ENCODE measurements around the gene SRGAP3.

SRGAP3 gene

GRCh38 chr3:9230596-9230995 is 18.9 kb downstream of the SRGAP3 start:
- Histone ChIP-seq H3K27me3 (ENCODE audit: control insufficient read depth in 2 of 2, insufficient read depth in 2 of 2, low read length in 2 of 2) (no peaks in the 10 kb centered on the region), H3K4me1 (ENCODE audit: control insufficient read depth in 2 of 2, insufficient read depth in 2 of 2, low read length in 2 of 2) (no peaks in the 10 kb centered on the region), H3K4me3 (ENCODE audit: low read length in 2 of 2) (no peak overlapping the region), H3K36me3 (ENCODE audit: control insufficient read depth in 2 of 2, insufficient read depth in 2 of 2, low read length in 2 of 2) (no peaks in the 10 kb centered on the region), H3K27ac (ENCODE audit: low read depth in 2 of 2, low read length in 2 of 2) (no peak overlapping the region), H3K9me3 (ENCODE audit: control insufficient read depth in 2 of 2, low read length in 2 of 2) (no peaks in the 10 kb centered on the region), H3K9ac (ENCODE audit: low read depth in 1 of 2, low read length in 2 of 2) (no peak overlapping the region)

DNA sequence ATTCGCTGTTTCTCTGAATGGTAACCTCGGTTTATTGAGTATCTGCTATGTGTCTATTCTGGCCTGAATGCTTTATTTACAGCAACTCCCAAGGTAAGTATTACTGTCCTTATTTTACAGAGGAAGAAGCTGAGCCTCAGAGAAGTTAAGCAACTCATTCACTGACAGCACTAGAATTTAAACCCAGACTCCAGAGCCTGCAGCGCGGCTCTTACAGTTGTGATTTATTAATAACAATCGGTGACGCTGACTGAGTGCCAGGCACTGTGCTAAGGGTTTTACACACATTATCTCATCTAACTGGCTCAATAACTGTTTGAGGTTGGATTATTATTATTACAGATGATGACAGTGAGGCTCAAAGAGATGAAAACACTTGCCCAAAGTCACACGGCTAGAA is 19.6 kb downstream of the SRGAP3 start:
- Histone ChIP-seq H3K4me1 (ENCODE audit: control insufficient read depth in 2 of 2, insufficient read depth in 2 of 2, low read length in 2 of 2) (no peaks in the 10 kb centered on the region), H3K27ac (ENCODE audit: low read depth in 2 of 2, low read length in 2 of 2) (no peak overlapping the region), H3K9me3 (ENCODE audit: control insufficient read depth in 2 of 2, low read length in 2 of 2) (no peaks in the 10 kb centered on the region), H3K4me3 (ENCODE audit: low read length in 2 of 2) (no peak overlapping the region), H3K36me3 (ENCODE audit: control insufficient read depth in 2 of 2, insufficient read depth in 2 of 2, low read length in 2 of 2) (no peaks in the 10 kb centered on the region), H3K9ac (ENCODE audit: low read depth in 1 of 2, low read length in 2 of 2) (no peak overlapping the region), H3K27me3 (ENCODE audit: control insufficient read depth in 2 of 2, insufficient read depth in 2 of 2, low read length in 2 of 2) (no peaks in the 10 kb centered on the region)

DNA sequence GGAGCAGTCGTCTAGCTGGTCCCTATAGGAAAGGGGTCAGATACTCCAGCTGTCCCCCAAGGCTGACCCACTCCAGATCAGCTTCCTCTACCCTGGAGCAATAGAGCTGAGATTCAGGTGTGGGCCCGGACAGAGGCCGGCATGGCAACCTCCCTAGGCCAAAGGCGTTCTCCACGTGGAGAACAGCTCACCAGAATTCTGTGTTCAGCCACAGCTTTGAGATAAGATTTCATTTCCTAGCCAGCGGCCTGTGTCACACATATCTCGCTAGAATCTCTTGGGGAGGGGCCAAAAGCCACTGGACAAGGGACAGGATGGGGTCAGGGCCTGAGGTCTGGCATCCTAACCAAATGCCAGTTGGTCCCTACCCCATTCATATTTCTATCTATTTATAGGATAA is 20.1 kb downstream of the SRGAP3 start:
- no peak overlapping the region for H3K9ac ChIP-seq (ENCODE audit: low read depth in 1 of 2, low read length in 2 of 2)

DNA sequence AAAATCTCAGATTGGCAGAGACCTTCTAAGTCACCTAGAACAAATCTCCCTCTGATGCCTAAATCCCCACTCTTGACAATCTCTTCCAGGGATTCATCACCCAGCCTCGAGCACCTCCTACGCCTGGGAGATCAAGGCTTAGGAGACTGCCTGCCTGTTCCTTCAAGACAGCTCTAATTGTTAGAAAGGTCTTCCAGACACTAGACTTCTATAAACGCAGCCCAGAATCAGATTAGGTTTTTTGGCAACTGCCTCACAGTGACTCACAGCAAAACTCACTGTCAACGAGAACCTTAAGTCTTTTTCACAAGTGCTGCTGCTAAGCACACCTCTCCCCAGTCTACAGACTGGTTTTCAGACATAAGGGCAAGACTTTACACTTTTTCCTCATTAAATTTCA is 23.1 kb downstream of the SRGAP3 start:
- Histone ChIP-seq H3K9me3 (ENCODE audit: control insufficient read depth in 2 of 2, low read length in 2 of 2) (no peaks in the 10 kb centered on the region), H3K4me1 (ENCODE audit: control insufficient read depth in 2 of 2, insufficient read depth in 2 of 2, low read length in 2 of 2) (no peaks in the 10 kb centered on the region), H3K4me3 (ENCODE audit: low read length in 2 of 2) (no peak overlapping the region), H3K9ac (ENCODE audit: low read depth in 1 of 2, low read length in 2 of 2) (no peak overlapping the region), H3K27me3 (ENCODE audit: control insufficient read depth in 2 of 2, insufficient read depth in 2 of 2, low read length in 2 of 2) (no peaks in the 10 kb centered on the region), H3K36me3 (ENCODE audit: control insufficient read depth in 2 of 2, insufficient read depth in 2 of 2, low read length in 2 of 2) (no peaks in the 10 kb centered on the region), H3K27ac (ENCODE audit: low read depth in 2 of 2, low read length in 2 of 2) (no peak overlapping the region)

More for the DNA sequence above, 20.1 kb downstream of the SRGAP3 start:
- Histone ChIP-seq H3K4me1 (ENCODE audit: control insufficient read depth in 2 of 2, insufficient read depth in 2 of 2, low read length in 2 of 2) (no peaks in the 10 kb centered on the region), H3K27ac (ENCODE audit: low read depth in 2 of 2, low read length in 2 of 2) (no peak overlapping the region), H3K9me3 (ENCODE audit: control insufficient read depth in 2 of 2, low read length in 2 of 2) (no peaks in the 10 kb centered on the region), H3K4me3 (ENCODE audit: low read length in 2 of 2) (no peak overlapping the region), H3K36me3 (ENCODE audit: control insufficient read depth in 2 of 2, insufficient read depth in 2 of 2, low read length in 2 of 2) (no peaks in the 10 kb centered on the region), H3K27me3 (ENCODE audit: control insufficient read depth in 2 of 2, insufficient read depth in 2 of 2, low read length in 2 of 2) (no peaks in the 10 kb centered on the region)

DNA sequence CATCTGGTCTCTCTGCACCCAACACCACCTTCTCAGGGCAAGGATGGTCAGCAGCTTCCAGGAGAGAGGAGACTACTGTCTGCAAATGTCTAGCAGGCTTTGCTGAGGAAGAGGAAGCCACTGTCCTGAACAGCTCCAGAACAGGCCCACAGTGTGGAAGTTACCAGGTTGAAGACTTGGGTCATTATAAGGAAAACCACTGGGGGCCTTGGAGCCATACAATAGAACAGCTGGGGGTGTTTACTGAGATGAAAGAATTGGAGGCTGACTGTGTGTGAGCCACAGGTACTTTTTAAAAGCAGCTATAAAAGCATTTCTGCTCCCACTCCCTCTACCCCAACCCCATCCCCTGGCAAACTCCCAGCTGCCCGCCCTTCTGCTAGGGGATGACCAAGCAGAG is 24.2 kb downstream of the SRGAP3 start:
- no peak overlapping the region for H3K27ac ChIP-seq (ENCODE audit: low read depth in 2 of 2, low read length in 2 of 2)
- H3K36me3 ChIP-seq (ENCODE audit: control insufficient read depth in 2 of 2, insufficient read depth in 2 of 2, low read length in 2 of 2) = no peaks in the 10 kb centered on the region
- H3K4me3 ChIP-seq (ENCODE audit: low read length in 2 of 2) = no peak overlapping the region

DNA sequence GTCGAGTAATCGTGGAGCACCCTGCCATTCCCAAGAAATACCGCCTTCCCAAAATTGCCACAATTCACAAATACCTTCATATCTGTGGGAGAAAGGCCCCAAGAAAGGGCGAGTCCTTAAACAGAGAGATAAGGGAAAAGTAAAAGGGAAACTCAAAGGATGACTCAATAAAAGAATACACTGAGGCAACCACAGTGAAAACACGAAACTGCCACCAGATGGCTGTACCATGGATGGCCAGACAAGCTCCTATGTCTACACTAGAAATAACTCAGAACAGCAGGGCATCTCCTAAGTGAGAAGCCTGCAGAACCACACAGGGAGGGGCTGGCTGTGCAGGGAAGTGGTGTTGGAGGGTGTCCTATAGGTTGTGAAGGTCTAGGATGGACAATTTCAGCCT is 25.0 kb downstream of the SRGAP3 start:
- H3K4me1 ChIP-seq (ENCODE audit: control insufficient read depth in 2 of 2, insufficient read depth in 2 of 2, low read length in 2 of 2) = no peaks in the 10 kb centered on the region
- H3K9me3 ChIP-seq (ENCODE audit: control insufficient read depth in 2 of 2, low read length in 2 of 2) = no peaks in the 10 kb centered on the region
- no peaks in the 10 kb centered on the region for H3K36me3 ChIP-seq (ENCODE audit: control insufficient read depth in 2 of 2, insufficient read depth in 2 of 2, low read length in 2 of 2)
- no peak overlapping the region for H3K4me3 ChIP-seq (ENCODE audit: low read length in 2 of 2)
- H3K27me3 ChIP-seq (ENCODE audit: control insufficient read depth in 2 of 2, insufficient read depth in 2 of 2, low read length in 2 of 2) = no peaks in the 10 kb centered on the region
- no peak overlapping the region for H3K27ac ChIP-seq (ENCODE audit: low read depth in 2 of 2, low read length in 2 of 2)
- no peak overlapping the region for H3K9ac ChIP-seq (ENCODE audit: low read depth in 1 of 2, low read length in 2 of 2)

More for the DNA sequence above, 24.2 kb downstream of the SRGAP3 start:
- Histone ChIP-seq H3K27me3 (ENCODE audit: control insufficient read depth in 2 of 2, insufficient read depth in 2 of 2, low read length in 2 of 2) (no peaks in the 10 kb centered on the region), H3K9ac (ENCODE audit: low read depth in 1 of 2, low read length in 2 of 2) (no peak overlapping the region), H3K4me1 (ENCODE audit: control insufficient read depth in 2 of 2, insufficient read depth in 2 of 2, low read length in 2 of 2) (no peaks in the 10 kb centered on the region), H3K9me3 (ENCODE audit: control insufficient read depth in 2 of 2, low read length in 2 of 2) (no peaks in the 10 kb centered on the region)

GRCh38 chr3:9223672-9224071 is 25.8 kb downstream of the SRGAP3 start:
- Histone ChIP-seq H3K27me3 (ENCODE audit: control insufficient read depth in 2 of 2, insufficient read depth in 2 of 2, low read length in 2 of 2) (no peaks in the 10 kb centered on the region), H3K4me1 (ENCODE audit: control insufficient read depth in 2 of 2, insufficient read depth in 2 of 2, low read length in 2 of 2) (no peaks in the 10 kb centered on the region), H3K9ac (ENCODE audit: low read depth in 1 of 2, low read length in 2 of 2) (no peak overlapping the region), H3K36me3 (ENCODE audit: control insufficient read depth in 2 of 2, insufficient read depth in 2 of 2, low read length in 2 of 2) (no peaks in the 10 kb centered on the region), H3K4me3 (ENCODE audit: low read length in 2 of 2) (no peak overlapping the region), H3K27ac (ENCODE audit: low read depth in 2 of 2, low read length in 2 of 2) (no peak overlapping the region), H3K9me3 (ENCODE audit: control insufficient read depth in 2 of 2, low read length in 2 of 2) (no peaks in the 10 kb centered on the region)

DNA sequence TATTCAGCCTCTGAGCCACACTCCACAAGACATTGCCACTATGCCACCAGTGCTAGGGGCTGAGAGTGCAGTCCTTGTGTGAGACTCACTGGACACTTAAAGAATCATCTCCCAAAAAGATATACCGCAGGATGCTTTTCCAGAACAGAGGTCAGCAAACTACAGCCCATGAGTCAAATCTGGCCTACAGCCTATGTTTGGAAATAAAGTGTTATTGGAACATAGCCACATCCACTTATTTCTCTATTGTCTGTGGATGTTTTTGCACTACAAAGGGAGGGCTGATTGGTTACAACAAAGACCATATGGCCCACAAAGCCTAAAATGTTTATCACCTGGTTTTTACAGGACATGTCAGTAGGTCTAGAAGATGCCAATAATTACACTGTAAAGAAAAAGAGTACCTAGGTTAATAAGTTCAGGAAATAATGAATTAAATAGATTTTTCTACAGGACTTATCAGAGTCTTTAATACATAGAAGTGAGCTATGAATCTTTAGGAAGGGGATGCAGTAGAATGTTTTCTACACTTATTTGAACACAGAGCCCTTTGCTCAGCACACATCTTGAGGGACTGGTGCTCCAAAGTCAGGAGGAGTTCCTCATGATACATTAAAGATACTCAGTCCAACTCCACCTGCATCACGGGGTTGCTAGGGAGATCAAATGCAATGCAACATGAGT is 26.3 kb downstream of the SRGAP3 start:
- no peak overlapping the region for H3K27ac ChIP-seq (ENCODE audit: low read depth in 2 of 2, low read length in 2 of 2)
- H3K4me1 ChIP-seq (ENCODE audit: control insufficient read depth in 2 of 2, insufficient read depth in 2 of 2, low read length in 2 of 2) = no peaks in the 10 kb centered on the region
- H3K9me3 ChIP-seq (ENCODE audit: control insufficient read depth in 2 of 2, low read length in 2 of 2) = no peaks in the 10 kb centered on the region
- H3K36me3 ChIP-seq (ENCODE audit: control insufficient read depth in 2 of 2, insufficient read depth in 2 of 2, low read length in 2 of 2) = no peaks in the 10 kb centered on the region
- no peak overlapping the region for H3K9ac ChIP-seq (ENCODE audit: low read depth in 1 of 2, low read length in 2 of 2)
- no peaks in the 10 kb centered on the region for H3K27me3 ChIP-seq (ENCODE audit: control insufficient read depth in 2 of 2, insufficient read depth in 2 of 2, low read length in 2 of 2)
- no peak overlapping the region for H3K4me3 ChIP-seq (ENCODE audit: low read length in 2 of 2)

DNA sequence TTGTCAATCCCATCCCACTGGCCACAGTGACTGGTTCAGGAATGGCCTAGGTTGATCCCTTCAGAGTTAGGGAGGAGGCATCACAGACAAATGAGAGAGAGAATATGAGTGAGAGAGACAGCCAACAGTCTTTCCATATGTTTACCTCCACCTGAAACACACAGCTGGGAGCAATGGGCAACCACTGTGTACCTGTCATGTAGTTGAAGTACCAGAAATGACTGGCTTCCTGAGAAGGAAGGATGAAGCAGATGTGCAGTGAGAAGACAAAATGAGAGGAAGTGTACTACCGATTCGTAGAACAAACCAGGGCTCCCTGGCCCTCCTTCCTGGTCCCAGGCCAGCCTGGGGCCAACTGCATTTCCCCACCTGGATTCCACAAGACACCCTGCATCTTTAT is 27.4 kb downstream of the SRGAP3 start:
- H3K36me3 ChIP-seq (ENCODE audit: control insufficient read depth in 2 of 2, insufficient read depth in 2 of 2, low read length in 2 of 2) = no peaks in the 10 kb centered on the region

GRCh38 chr3:9218514-9218846 is 31.0 kb downstream of the SRGAP3 start:
- Histone ChIP-seq H3K27me3 (ENCODE audit: control insufficient read depth in 2 of 2, insufficient read depth in 2 of 2, low read length in 2 of 2) (no peaks in the 10 kb centered on the region), H3K4me3 (ENCODE audit: low read length in 2 of 2) (no peak overlapping the region), H3K4me1 (ENCODE audit: control insufficient read depth in 2 of 2, insufficient read depth in 2 of 2, low read length in 2 of 2) (no peaks in the 10 kb centered on the region), H3K9ac (ENCODE audit: low read depth in 1 of 2, low read length in 2 of 2) (no peak overlapping the region), H3K27ac (ENCODE audit: low read depth in 2 of 2, low read length in 2 of 2) (no peak overlapping the region), H3K9me3 (ENCODE audit: control insufficient read depth in 2 of 2, low read length in 2 of 2) (no peaks in the 10 kb centered on the region), H3K36me3 (ENCODE audit: control insufficient read depth in 2 of 2, insufficient read depth in 2 of 2, low read length in 2 of 2) (no peaks in the 10 kb centered on the region)

More for the DNA sequence above, 27.4 kb downstream of the SRGAP3 start:
- H3K27me3 ChIP-seq (ENCODE audit: control insufficient read depth in 2 of 2, insufficient read depth in 2 of 2, low read length in 2 of 2) = no peaks in the 10 kb centered on the region
- no peak overlapping the region for H3K27ac ChIP-seq (ENCODE audit: low read depth in 2 of 2, low read length in 2 of 2)
- no peaks in the 10 kb centered on the region for H3K9me3 ChIP-seq (ENCODE audit: control insufficient read depth in 2 of 2, low read length in 2 of 2)
- no peaks in the 10 kb centered on the region for H3K4me1 ChIP-seq (ENCODE audit: control insufficient read depth in 2 of 2, insufficient read depth in 2 of 2, low read length in 2 of 2)
- H3K4me3 ChIP-seq (ENCODE audit: low read length in 2 of 2) = no peak overlapping the region
- no peak overlapping the region for H3K9ac ChIP-seq (ENCODE audit: low read depth in 1 of 2, low read length in 2 of 2)

All from mucosa of rectum (tissue), 2 donors.